Hematopoietic multipotent progenitor cell treated with erythropoietin and hydrocortisone succinate and interleukin-3 and kit ligand, for 17 days (in vitro differentiated cells): ENCODE results near the gene RAB29.

ENCODE experiments used
- DNase-seq: peaks from one replicate; pipeline ENCODE4 v3.0.0-alpha.2; 2015; ENCODE audit warnings: low spot score

RAB29 gene

GRCh38 chr1:205794011-205794730, 18.9 kb upstream of the RAB29 start:
- no peak for DNase-seq

GRCh38 chr1:205792961-205793673, 17.8 kb upstream of the RAB29 start:
- no peak for DNase-seq

GRCh38 chr1:205792481-205792881, 17.2 kb upstream of the RAB29 start:
- DNase-seq: no peak

- peak; percentile 76 for DNase-seq
These were observed 16.4 kb upstream of the RAB29 start for GRCh38 chr1:205791568-205792180.

- no peak for DNase-seq
These were observed 12.1 kb upstream of the RAB29 start for GRCh38 chr1:205787287-205787916.

- DNase-seq: no peak
These were observed 11.3 kb upstream of the RAB29 start for GRCh38 chr1:205786601-205787000.

GRCh38 chr1:205785446-205785845, 10.2 kb upstream of the RAB29 start:
- DNase-seq: no peak

- DNase-seq: no peak
These were observed 8.6 kb upstream of the RAB29 start for GRCh38 chr1:205783904-205784303.

- no peak for DNase-seq
These were observed 8.1 kb upstream of the RAB29 start for GRCh38 chr1:205783433-205783795.

- no peak for DNase-seq
These were observed 7.5 kb upstream of the RAB29 start for GRCh38 chr1:205782627-205783432.

- DNase-seq: no peak
These were observed 5.1 kb upstream of the RAB29 start for GRCh38 chr1:205780335-205780734.

- DNase-seq: no peak
These were observed 2.7 kb upstream of the RAB29 start for GRCh38 chr1:205777994-205778393.

GRCh38 chr1:205775717-205776056, 405 bp upstream of the RAB29 start:
- DNase-seq: peak; percentile 8

- DNase-seq: no peak
These were observed 876 bp downstream of the RAB29 start for GRCh38 chr1:205774198-205775014.

GRCh38 chr1:205772607-205773032, 2.7 kb downstream of the RAB29 start:
- no peak for DNase-seq

- no peak for DNase-seq
These were observed 4.7 kb downstream of the RAB29 start for GRCh38 chr1:205770618-205771017.

- DNase-seq: no peak
These were observed 5.5 kb downstream of the RAB29 start for GRCh38 chr1:205769641-205770365.

GRCh38 chr1:205767248-205767647, 8.0 kb downstream of the RAB29 start:
- no peak for DNase-seq

GRCh38 chr1:205766570-205766969, 8.7 kb downstream of the RAB29 start:
- no peak for DNase-seq

GRCh38 chr1:205766038-205766437, 9.2 kb downstream of the RAB29 start:
- no peak for DNase-seq

GRCh38 chr1:205764578-205764977, 10.7 kb downstream of the RAB29 start:
- DNase-seq: no peak
